Neural cell (in vitro differentiated cells): ENCODE results near the gene LARGE1. TPM values are rescaled to one million over a fixed set of nuclear protein-coding genes. Genes with fewer than 3 reads are reported as not detected.

Source experiments
- H2AFZ ChIP-seq: fragments of 200-600, 300-800 bp; sonication (generic), shearing (Covaris generic); 2 replicates; pipeline ENCODE4 v1.6.0; 2014; ENCODE audit warnings: low read depth, mild to moderate bottlenecking, antibody characterized with exemption, low read length, moderate library complexity
- H3F3A ChIP-seq: fragments of 200-600 bp; shearing (Covaris generic); 2 replicates; pipeline ENCODE4 v1.6.1; 2016; ENCODE audit warnings: mild to moderate bottlenecking, moderate library complexity, mixed read lengths, antibody characterized with exemption, low read length; ENCODE audit not compliant: insufficient read depth, poor library complexity, severe bottlenecking
- H3K27ac ChIP-seq: fragments of 200-600, 300-800 bp; sonication (generic), shearing (Covaris generic); 2 replicates; pipeline ENCODE4 v1.5.1; 2014; ENCODE audit warnings: mild to moderate bottlenecking, low read length, moderate library complexity
- H3K27me3 ChIP-seq: fragments of 300-800, 200-600 bp; sonication (generic), shearing (Covaris generic); 2 replicates; pipeline ENCODE4 v1.6.0; 2014; ENCODE audit warnings: mild to moderate bottlenecking, low read depth, low read length, moderate library complexity; ENCODE audit not compliant: insufficient read depth
- H3K36me3 ChIP-seq: fragments of 300-800, 200-600 bp; sonication (generic), shearing (Covaris generic); 2 replicates; pipeline ENCODE4 v1.5.1; 2014; ENCODE audit warnings: mild to moderate bottlenecking, antibody characterized with exemption, low read length, moderate library complexity; ENCODE audit not compliant: insufficient read depth
- H3K4me2 ChIP-seq: fragments of 300-800, 200-600 bp; sonication (generic), shearing (Covaris generic); 2 replicates; pipeline ENCODE4 v1.6.0; 2014; ENCODE audit warnings: mild to moderate bottlenecking, low read length
- H3K4me3 ChIP-seq: fragments of 300-800, 200-600 bp; sonication (generic), shearing (Covaris generic); 2 replicates; pipeline ENCODE4 v1.5.1; 2014; ENCODE audit warnings: mild to moderate bottlenecking, low read length, moderate library complexity
- H3K79me2 ChIP-seq: fragments of 200-600 bp; shearing (Covaris generic); replicated peaks from 2 replicates; pipeline ENCODE4 v1.6.0; 2014; ENCODE audit warnings: mild to moderate bottlenecking, low read length, moderate library complexity; ENCODE audit not compliant: insufficient read depth
- H3K9ac ChIP-seq: fragments of 300-800, 200-600 bp; sonication (generic), shearing (Covaris generic); 2 replicates; pipeline ENCODE4 v1.6.1; 2016; ENCODE audit warnings: mild to moderate bottlenecking, low read length, mixed read lengths
- H3K9me2 ChIP-seq: fragments of 200-600 bp; shearing (Covaris generic); 2 replicates; pipeline ENCODE4 v1.6.1; 2016; ENCODE audit warnings: mild to moderate bottlenecking, low read length, mixed read lengths; ENCODE audit not compliant: insufficient read depth
- H3K9me3 ChIP-seq: fragments of 200-600, 300-800 bp; sonication (generic), shearing (Covaris generic); 2 replicates; pipeline ENCODE4 v1.6.1; 2016; ENCODE audit warnings: mild to moderate bottlenecking, mixed run types, low read length, moderate library complexity, mixed read lengths
- H4K20me1 ChIP-seq: fragments of 200-600 bp; shearing (Covaris generic); 2 replicates; pipeline ENCODE4 v1.6.1; 2016; ENCODE audit warnings: mild to moderate bottlenecking, mixed run types; ENCODE audit not compliant: insufficient read depth
- EP300 ChIP-seq: fragments of 450-650 bp; conservative IDR thresholded peaks from 2 replicates; pipeline ENCODE4 v1.6.1; 2014; ENCODE audit warnings: antibody characterized with exemption, mild to moderate bottlenecking, moderate library complexity; ENCODE audit not compliant: poor library complexity, severe bottlenecking
- EZH2 ChIP-seq: fragments of 200-600, 300-800 bp; shearing (Covaris generic), sonication (generic); IDR thresholded peaks from 2 replicates; pipeline ENCODE4 v1.6.1; 2014; ENCODE audit warnings: antibody characterized with exemption, low read length, borderline replicate concordance, mild to moderate bottlenecking; ENCODE audit not compliant: insufficient read depth, poor library complexity, severe bottlenecking
- MXI1 ChIP-seq: fragments of 450-650 bp; conservative IDR thresholded peaks from 2 replicates; pipeline ENCODE4 v1.6.1; 2014; ENCODE audit warnings: antibody characterized with exemption, mild to moderate bottlenecking; ENCODE audit not compliant: poor library complexity, severe bottlenecking
- POLR2AphosphoS5 ChIP-seq: IDR thresholded peaks from 2 replicates; pipeline ENCODE4 v1.6.1; 2012
- RAD21 ChIP-seq: fragments of 450-650 bp; conservative IDR thresholded peaks from 2 replicates; pipeline ENCODE4 v1.6.1; 2014; ENCODE audit warnings: antibody characterized with exemption, mild to moderate bottlenecking, moderate library complexity
- SMC3 ChIP-seq: fragments of 450-650 bp; conservative IDR thresholded peaks from 2 replicates; pipeline ENCODE4 v1.6.1; 2014; ENCODE audit warnings: antibody characterized with exemption, mild to moderate bottlenecking, moderate library complexity; ENCODE audit not compliant: poor library complexity
- polyA plus RNA-seq: library from polyadenylated mRNA; depleted of rRNA; stranded (reverse); fragments of >200 nt; gene quantifications from 2 replicates; pipeline ENCODE4 v1.2.3, GENCODE V29; 2014
- TF ChIP-seq, protein P1 (sequence below): fragments of 450-650 bp; IDR thresholded peaks from 2 replicates; pipeline ENCODE4 v1.5.1; 2014; ENCODE audit warnings: antibody characterized with exemption, mild to moderate bottlenecking, moderate library complexity; ENCODE audit not compliant: poor library complexity, severe bottlenecking
- TF ChIP-seq, protein P2 (sequence below): IDR thresholded peaks from 2 replicates; pipeline ENCODE4 v1.6.1; 2012; ENCODE audit warnings: borderline replicate concordance

Gene LARGE1
- polyA plus RNA-seq, 1 donor from 2014 or later = 27.5 TPM

DNA sequence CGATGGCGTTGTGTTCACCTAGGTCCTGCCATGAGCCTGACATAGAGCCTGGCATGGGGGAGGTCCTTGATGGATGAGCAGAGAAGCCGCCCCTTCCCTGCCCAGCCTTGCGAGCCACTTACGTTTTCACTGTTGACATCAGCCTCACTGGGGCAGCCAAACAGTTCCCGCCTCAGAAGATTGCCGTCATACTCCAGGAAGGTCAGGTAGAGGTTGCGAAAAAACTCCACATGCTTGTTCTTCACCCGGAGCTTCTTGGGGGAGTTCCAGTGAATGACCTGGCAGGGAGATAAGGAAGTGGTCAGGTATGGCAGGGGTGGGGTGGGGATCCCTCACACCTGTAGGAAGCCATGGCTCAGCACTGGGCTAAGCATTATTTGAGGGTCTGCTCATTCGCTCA lies 582.8 kb downstream of the LARGE1 start:
- H3K9me3 ChIP-seq = no peaks in the 10 kb centered on the region
- H3K9me2 ChIP-seq = no peaks in the 10 kb centered on the region
- no peaks in the 10 kb centered on the region for H3K27me3 ChIP-seq
- H3K27ac ChIP-seq = no peak overlapping the region
- no peaks in the 10 kb centered on the region for H3K79me2 ChIP-seq
- no peaks in the 10 kb centered on the region for H3K36me3 ChIP-seq
- H3K4me2 ChIP-seq = no peak overlapping the region
- TF ChIP-seq, protein P1, sequence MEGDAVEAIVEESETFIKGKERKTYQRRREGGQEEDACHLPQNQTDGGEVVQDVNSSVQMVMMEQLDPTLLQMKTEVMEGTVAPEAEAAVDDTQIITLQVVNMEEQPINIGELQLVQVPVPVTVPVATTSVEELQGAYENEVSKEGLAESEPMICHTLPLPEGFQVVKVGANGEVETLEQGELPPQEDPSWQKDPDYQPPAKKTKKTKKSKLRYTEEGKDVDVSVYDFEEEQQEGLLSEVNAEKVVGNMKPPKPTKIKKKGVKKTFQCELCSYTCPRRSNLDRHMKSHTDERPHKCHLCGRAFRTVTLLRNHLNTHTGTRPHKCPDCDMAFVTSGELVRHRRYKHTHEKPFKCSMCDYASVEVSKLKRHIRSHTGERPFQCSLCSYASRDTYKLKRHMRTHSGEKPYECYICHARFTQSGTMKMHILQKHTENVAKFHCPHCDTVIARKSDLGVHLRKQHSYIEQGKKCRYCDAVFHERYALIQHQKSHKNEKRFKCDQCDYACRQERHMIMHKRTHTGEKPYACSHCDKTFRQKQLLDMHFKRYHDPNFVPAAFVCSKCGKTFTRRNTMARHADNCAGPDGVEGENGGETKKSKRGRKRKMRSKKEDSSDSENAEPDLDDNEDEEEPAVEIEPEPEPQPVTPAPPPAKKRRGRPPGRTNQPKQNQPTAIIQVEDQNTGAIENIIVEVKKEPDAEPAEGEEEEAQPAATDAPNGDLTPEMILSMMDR = no peak
- TF ChIP-seq RAD21 = no peak
- no peak overlapping the region for H3K4me3 ChIP-seq
- H4K20me1 ChIP-seq = no peaks in the 10 kb centered on the region
- no peaks in the 10 kb centered on the region for H3F3A ChIP-seq
- no peak overlapping the region for H3K9ac ChIP-seq
- no peak overlapping the region for H2AFZ ChIP-seq

DNA sequence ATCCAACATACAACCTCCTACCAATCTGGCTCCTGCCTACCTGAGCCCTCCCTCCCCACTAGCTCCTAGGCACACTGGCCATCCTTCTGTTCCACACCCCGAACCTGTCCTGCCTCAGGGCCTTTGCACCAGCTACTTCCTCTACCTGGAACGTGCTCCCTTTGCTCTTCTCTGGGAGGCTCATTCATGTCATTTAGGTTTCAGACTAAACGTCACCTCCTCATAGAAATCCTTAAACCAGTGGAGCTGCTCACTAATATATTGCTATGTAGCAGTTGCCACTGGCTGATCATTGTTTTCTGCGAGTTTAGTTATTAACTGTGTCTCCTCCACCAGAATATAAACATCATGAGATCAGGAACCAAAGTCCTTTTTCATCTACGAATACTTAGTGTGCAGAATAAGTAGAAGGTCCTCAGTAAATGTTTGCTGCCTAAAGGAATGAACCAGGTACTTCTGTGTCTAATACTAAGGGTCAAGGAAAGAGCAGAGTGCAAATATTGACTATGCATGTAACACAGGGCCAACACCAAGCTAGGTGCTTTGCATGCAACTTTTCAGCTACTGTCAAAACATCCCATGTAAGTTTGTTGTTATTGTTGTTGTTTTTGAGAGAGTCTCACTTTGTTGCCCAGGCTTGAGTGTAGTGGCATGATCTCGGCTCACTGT lies 584.5 kb downstream of the LARGE1 start:
- H3K79me2 ChIP-seq = no peaks in the 10 kb centered on the region
- no peaks in the 10 kb centered on the region for H4K20me1 ChIP-seq
- no peaks in the 10 kb centered on the region for H3F3A ChIP-seq
- TF ChIP-seq MXI1 = no peak
- TF ChIP-seq, protein P1 = no peak
- TF ChIP-seq, protein P2, sequence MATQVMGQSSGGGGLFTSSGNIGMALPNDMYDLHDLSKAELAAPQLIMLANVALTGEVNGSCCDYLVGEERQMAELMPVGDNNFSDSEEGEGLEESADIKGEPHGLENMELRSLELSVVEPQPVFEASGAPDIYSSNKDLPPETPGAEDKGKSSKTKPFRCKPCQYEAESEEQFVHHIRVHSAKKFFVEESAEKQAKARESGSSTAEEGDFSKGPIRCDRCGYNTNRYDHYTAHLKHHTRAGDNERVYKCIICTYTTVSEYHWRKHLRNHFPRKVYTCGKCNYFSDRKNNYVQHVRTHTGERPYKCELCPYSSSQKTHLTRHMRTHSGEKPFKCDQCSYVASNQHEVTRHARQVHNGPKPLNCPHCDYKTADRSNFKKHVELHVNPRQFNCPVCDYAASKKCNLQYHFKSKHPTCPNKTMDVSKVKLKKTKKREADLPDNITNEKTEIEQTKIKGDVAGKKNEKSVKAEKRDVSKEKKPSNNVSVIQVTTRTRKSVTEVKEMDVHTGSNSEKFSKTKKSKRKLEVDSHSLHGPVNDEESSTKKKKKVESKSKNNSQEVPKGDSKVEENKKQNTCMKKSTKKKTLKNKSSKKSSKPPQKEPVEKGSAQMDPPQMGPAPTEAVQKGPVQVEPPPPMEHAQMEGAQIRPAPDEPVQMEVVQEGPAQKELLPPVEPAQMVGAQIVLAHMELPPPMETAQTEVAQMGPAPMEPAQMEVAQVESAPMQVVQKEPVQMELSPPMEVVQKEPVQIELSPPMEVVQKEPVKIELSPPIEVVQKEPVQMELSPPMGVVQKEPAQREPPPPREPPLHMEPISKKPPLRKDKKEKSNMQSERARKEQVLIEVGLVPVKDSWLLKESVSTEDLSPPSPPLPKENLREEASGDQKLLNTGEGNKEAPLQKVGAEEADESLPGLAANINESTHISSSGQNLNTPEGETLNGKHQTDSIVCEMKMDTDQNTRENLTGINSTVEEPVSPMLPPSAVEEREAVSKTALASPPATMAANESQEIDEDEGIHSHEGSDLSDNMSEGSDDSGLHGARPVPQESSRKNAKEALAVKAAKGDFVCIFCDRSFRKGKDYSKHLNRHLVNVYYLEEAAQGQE = no peak
- no peak for TF ChIP-seq SMC3
- TF ChIP-seq RAD21 = no peak
- TF ChIP-seq EP300 = no peak
- TF ChIP-seq EZH2 = no peak
- no peak for TF ChIP-seq POLR2AphosphoS5
- H3K9me2 ChIP-seq = no peaks in the 10 kb centered on the region
- H3K4me3 ChIP-seq = no peak overlapping the region
- no peak overlapping the region for H3K4me2 ChIP-seq
- H3K36me3 ChIP-seq = no peaks in the 10 kb centered on the region
- H3K9ac ChIP-seq = no peak overlapping the region
- H3K9me3 ChIP-seq = no peaks in the 10 kb centered on the region
- no peaks in the 10 kb centered on the region for H3K27me3 ChIP-seq
- H3K27ac ChIP-seq = no peak overlapping the region
- H2AFZ ChIP-seq = no peak overlapping the region
